H9 (cell line): ENCODE measurements around the gene ATRN. TPM values are rescaled to one million over a fixed set of nuclear protein-coding genes. Genes with fewer than 3 reads are reported as not detected.

Source experiments
- DNase-seq: peaks from one replicate; pipeline ENCODE4 v3.0.0-alpha.2; 2017
- H2AFZ ChIP-seq: one replicate; pipeline ENCODE4 v1.6.1; 2013; ENCODE audit warnings: mild to moderate bottlenecking, low read length, control low read depth, moderate library complexity
- H2AK5ac ChIP-seq: 2 replicates; pipeline ENCODE4 v1.6.1; 2013; ENCODE audit warnings: low read length, control low read depth, mixed read lengths; ENCODE audit not compliant: insufficient read length
- H2BK120ac ChIP-seq: one replicate; pipeline ENCODE4 v1.6.1; 2013; ENCODE audit warnings: low read depth, mild to moderate bottlenecking, low read length, control low read depth, inconsistent platforms; ENCODE audit not compliant: poor library complexity, severe bottlenecking
- H2BK12ac ChIP-seq: 2 replicates; pipeline ENCODE4 v1.6.1; 2013; ENCODE audit warnings: low read length, control low read depth, mixed read lengths, low read depth; ENCODE audit not compliant: insufficient read length
- H2BK15ac ChIP-seq: 2 replicates; pipeline ENCODE4 v1.6.1; 2013; ENCODE audit warnings: low read depth, low read length, control low read depth
- H2BK20ac ChIP-seq: one replicate; pipeline ENCODE4 v1.6.1; 2013; ENCODE audit warnings: low read depth, mild to moderate bottlenecking, low read length, control low read depth, inconsistent platforms; ENCODE audit not compliant: poor library complexity, severe bottlenecking
- H2BK5ac ChIP-seq: 2 replicates; pipeline ENCODE4 v1.6.1; 2013; ENCODE audit warnings: low read length, control low read depth, mixed read lengths; ENCODE audit not compliant: insufficient read length
- H3K14ac ChIP-seq: 2 replicates; pipeline ENCODE4 v1.6.1; 2013; ENCODE audit warnings: low read length, control low read depth; ENCODE audit not compliant: insufficient read depth
- H3K18ac ChIP-seq: 2 replicates; pipeline ENCODE4 v1.6.1; 2013; ENCODE audit warnings: low read depth, mild to moderate bottlenecking, mixed read lengths, low read length, control low read depth; ENCODE audit not compliant: insufficient read length
- H3K23ac ChIP-seq: 2 replicates; pipeline ENCODE4 v1.6.1; 2013; ENCODE audit warnings: low read length, control low read depth, mixed read lengths, low read depth; ENCODE audit not compliant: insufficient read length
- H3K23me2 ChIP-seq: 2 replicates; pipeline ENCODE4 v1.6.1; 2013; ENCODE audit warnings: low read depth, mild to moderate bottlenecking, mixed read lengths, low read length, control low read depth; ENCODE audit not compliant: insufficient read length, poor library complexity, severe bottlenecking
- H3K27ac ChIP-seq: 2 replicates; pipeline ENCODE4 v1.5.1; 2013; ENCODE audit warnings: low read length, control low read depth, mixed read lengths, low read depth; ENCODE audit not compliant: insufficient read length
- H3K27me3 ChIP-seq: 2 replicates; pipeline ENCODE4 v1.6.1; 2013; ENCODE audit warnings: low read length, control low read depth, inconsistent platforms; ENCODE audit not compliant: insufficient read depth
- H3K4ac ChIP-seq: 2 replicates; pipeline ENCODE4 v1.6.1; 2013; ENCODE audit warnings: low read depth, mild to moderate bottlenecking, control low read depth, inconsistent platforms, low read length, moderate library complexity
- H3K4me1 ChIP-seq: 2 replicates; pipeline ENCODE4 v1.6.1; 2013; ENCODE audit warnings: low read length, control low read depth, inconsistent platforms; ENCODE audit not compliant: insufficient read depth
- H3K4me2 ChIP-seq: 2 replicates; pipeline ENCODE4 v1.6.1; 2013; ENCODE audit warnings: low read length, control low read depth, mixed read lengths; ENCODE audit not compliant: insufficient read length, insufficient read depth
- H3K56ac ChIP-seq: 2 replicates; pipeline ENCODE4 v1.6.1; 2013; ENCODE audit warnings: low read depth, mild to moderate bottlenecking, mixed read lengths, low read length, control low read depth; ENCODE audit not compliant: insufficient read length
- H3K79me1 ChIP-seq: 2 replicates; pipeline ENCODE4 v1.6.1; 2013; ENCODE audit warnings: low read depth, mild to moderate bottlenecking, moderate library complexity, low read length, control low read depth, inconsistent platforms; ENCODE audit not compliant: insufficient read depth, poor library complexity, severe bottlenecking
- H3K79me2 ChIP-seq: 2 replicates; pipeline ENCODE4 v1.6.1; 2013; ENCODE audit warnings: low read length, control low read depth, inconsistent platforms; ENCODE audit not compliant: insufficient read depth
- H3K9ac ChIP-seq: 2 replicates; pipeline ENCODE4 v1.6.1; 2013; ENCODE audit warnings: low read length, control low read depth, mixed read lengths; ENCODE audit not compliant: insufficient read length; ENCODE audit errors: extremely low read depth
- H3K9me3 ChIP-seq: one replicate; pipeline ENCODE4 v1.6.1; 2013; ENCODE audit warnings: low read depth, low read length, inconsistent platforms; ENCODE audit not compliant: control insufficient read depth
- H3T11ph ChIP-seq: one replicate; pipeline ENCODE4 v1.6.1; 2013; ENCODE audit warnings: mild to moderate bottlenecking, low read length, control low read depth, inconsistent platforms
- H4K20me1 ChIP-seq: one replicate; pipeline ENCODE4 v1.6.1; 2013; ENCODE audit not compliant: control insufficient read depth, insufficient read length, insufficient read depth
- H4K5ac ChIP-seq: 2 replicates; pipeline ENCODE4 v1.6.1; 2013; ENCODE audit warnings: low read depth, mild to moderate bottlenecking, mixed read lengths, low read length, control low read depth; ENCODE audit not compliant: insufficient read length
- H4K8ac ChIP-seq: replicated peaks from 2 replicates; pipeline ENCODE4 v1.6.1; 2013; ENCODE audit warnings: low read length, control low read depth, mixed read lengths, low read depth; ENCODE audit not compliant: insufficient read length
- H4K91ac ChIP-seq: 2 replicates; pipeline ENCODE4 v1.6.1; 2013; ENCODE audit warnings: low read depth, mild to moderate bottlenecking, moderate library complexity, mixed read lengths, low read length, control low read depth; ENCODE audit not compliant: insufficient read length
- H3K27ac Mint-ChIP-seq, 3 experiments: 2 replicates in 2 of 3; 3 replicates in 1 of 3; pipeline ENCODE4 v1.8.0; 2020 to 2021; ENCODE audit warnings: mixed read lengths in 3 of 3, mild to moderate bottlenecking in 1 of 3, moderate library complexity in 1 of 3
- H3K27me3 Mint-ChIP-seq: 2 replicates; pipeline ENCODE4 v1.8.0; 2021; ENCODE audit warnings: low read depth, mild to moderate bottlenecking, moderate library complexity, mixed read lengths
- H3K36me3 Mint-ChIP-seq, 3 experiments: 2 replicates in 2 of 3; 3 replicates in 1 of 3; pipeline ENCODE4 v1.8.0; 2020 to 2021; ENCODE audit warnings: low read depth in 3 of 3, mixed read lengths in 3 of 3; ENCODE audit not compliant: insufficient read depth in 1 of 3
- H3K4me1 Mint-ChIP-seq, 2 experiments: 2 replicates each; pipeline ENCODE4 v1.8.0; 2020; ENCODE audit warnings: mixed read lengths in 2 of 2
- H3K4me3 Mint-ChIP-seq, 2 experiments: 2 replicates in 1 of 2; 3 replicates in 1 of 2; pipeline ENCODE4 v1.8.0; 2020 to 2021; ENCODE audit warnings: mild to moderate bottlenecking in 2 of 2, mixed read lengths in 2 of 2, moderate library complexity in 1 of 2
- H3K9me3 Mint-ChIP-seq, 2 experiments: 2 replicates in 1 of 2; 3 replicates in 1 of 2; pipeline ENCODE4 v1.8.0; 2020; ENCODE audit warnings: mild to moderate bottlenecking in 2 of 2, mixed read lengths in 2 of 2, moderate library complexity in 1 of 2
- WGBS: extraction: QIAGEN DNeasy Blood & Tissue Kit; methylation state at CpG from one replicate; pipeline ENCODE4 v1.1.7; 2013; ENCODE audit warnings: missing lambda C conversion rate, low lambda C conversion rate, mixed read lengths; ENCODE audit not compliant: insufficient read length; ENCODE audit errors: extremely low coverage; 5-methylcytosine and 5-hydroxymethylcytosine counted together
- total RNA-seq: library from RNA; stranded (reverse); gene quantifications from 2 replicates; pipeline ENCODE4 v1.2.1, GENCODE V29; 2021
- TF ChIP-seq, protein P1 (sequence below): fragments of 200-600 bp; sonication (generic); conservative IDR thresholded peaks from 3 replicates; pipeline ENCODE4 v1.8.0; 2021; ENCODE audit warnings: antibody characterized with exemption, mild to moderate bottlenecking

The ATRN gene
- total RNA-seq, 1 experiment from 2014 or later, result 23.1 TPM

DNA sequence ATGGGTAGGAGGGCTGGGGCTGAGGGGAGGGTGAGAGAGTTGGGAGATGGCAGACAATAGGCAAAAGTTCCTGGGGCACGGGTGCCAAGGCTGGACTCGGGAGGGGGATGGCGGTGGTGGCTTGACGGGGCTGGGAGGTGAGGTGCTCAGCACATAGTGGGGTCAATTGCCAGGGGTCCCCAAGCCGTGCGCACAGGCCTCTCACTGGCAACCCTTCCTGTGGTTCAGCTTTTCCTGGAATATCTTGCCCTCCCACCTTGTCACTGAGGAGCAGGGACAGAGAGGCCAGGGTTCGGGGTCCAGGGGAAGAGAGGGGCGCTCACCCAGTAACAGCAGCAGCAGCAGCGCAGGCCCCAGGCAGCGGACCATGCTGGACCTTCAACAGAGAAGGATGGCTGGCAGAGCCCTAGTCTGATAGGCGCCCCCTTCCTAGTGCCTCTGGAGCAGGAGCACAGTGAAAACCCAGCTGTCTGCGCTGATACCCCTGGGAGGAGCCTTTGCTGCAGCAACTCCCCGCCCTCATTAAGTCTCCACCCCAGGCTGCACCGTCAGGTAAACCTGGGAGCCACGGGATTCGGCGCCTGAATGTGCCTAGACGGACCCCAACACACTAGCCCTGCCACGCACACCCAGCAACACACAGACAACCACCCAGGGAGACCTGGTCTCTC is 192.3 kb downstream of the ATRN start, which contains the start of gene GFRA4:
TSS of gene GFRA4 (minus strand) at position 369 of the 671 bp plus-strand sequence. CDS start at position 369, 0 bp downstream.
- H3K4me3 Mint-ChIP-seq, result no peak within 1 kb of the TSS
- no peak within 1 kb of the TSS for H2BK20ac ChIP-seq
- peaks cover 5% of the 10 kb centered on the region; the same call in 1 of the 2 replicates for H3K27me3 ChIP-seq
- peaks cover 8% of the 10 kb centered on the region in 2 experiments; a peak in 3 of 5 replicates for H3K9me3 Mint-ChIP-seq
- H3K9ac ChIP-seq, result no peak within 1 kb of the TSS
- WGBS, result no CpG with 5 or more reads among the region's 19 CpGs
- no peak within 1 kb of the TSS for H3K14ac ChIP-seq
- no peak within 1 kb of the TSS for H2BK12ac ChIP-seq
- H2AK5ac ChIP-seq, result no peak within 1 kb of the TSS
- TF ChIP-seq, protein P1, sequence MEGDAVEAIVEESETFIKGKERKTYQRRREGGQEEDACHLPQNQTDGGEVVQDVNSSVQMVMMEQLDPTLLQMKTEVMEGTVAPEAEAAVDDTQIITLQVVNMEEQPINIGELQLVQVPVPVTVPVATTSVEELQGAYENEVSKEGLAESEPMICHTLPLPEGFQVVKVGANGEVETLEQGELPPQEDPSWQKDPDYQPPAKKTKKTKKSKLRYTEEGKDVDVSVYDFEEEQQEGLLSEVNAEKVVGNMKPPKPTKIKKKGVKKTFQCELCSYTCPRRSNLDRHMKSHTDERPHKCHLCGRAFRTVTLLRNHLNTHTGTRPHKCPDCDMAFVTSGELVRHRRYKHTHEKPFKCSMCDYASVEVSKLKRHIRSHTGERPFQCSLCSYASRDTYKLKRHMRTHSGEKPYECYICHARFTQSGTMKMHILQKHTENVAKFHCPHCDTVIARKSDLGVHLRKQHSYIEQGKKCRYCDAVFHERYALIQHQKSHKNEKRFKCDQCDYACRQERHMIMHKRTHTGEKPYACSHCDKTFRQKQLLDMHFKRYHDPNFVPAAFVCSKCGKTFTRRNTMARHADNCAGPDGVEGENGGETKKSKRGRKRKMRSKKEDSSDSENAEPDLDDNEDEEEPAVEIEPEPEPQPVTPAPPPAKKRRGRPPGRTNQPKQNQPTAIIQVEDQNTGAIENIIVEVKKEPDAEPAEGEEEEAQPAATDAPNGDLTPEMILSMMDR, result no peak
- no peak within 1 kb of the TSS for H3K4me2 ChIP-seq
- H3K56ac ChIP-seq, result no peak within 1 kb of the TSS
- H3K79me1 ChIP-seq, result no peaks in the 10 kb centered on the region
- H3K27me3 Mint-ChIP-seq, result peaks cover 56% of the 10 kb centered on the region
- peak within 1 kb of the TSS in 1 of 3 experiments; percentile 74; a peak in 1 of 7 replicates for H3K27ac Mint-ChIP-seq
- H3K4me1 Mint-ChIP-seq, result peaks cover 10 to 17% of the 10 kb centered on the region in 2 experiments
- H3K4ac ChIP-seq, result no peak within 1 kb of the TSS
- no peak within 1 kb of the TSS for H3K27ac ChIP-seq
- no peak within 1 kb of the TSS for H4K91ac ChIP-seq
- H3K18ac ChIP-seq, result no peak within 1 kb of the TSS
- H2BK120ac ChIP-seq, result no peak within 1 kb of the TSS
- H2BK5ac ChIP-seq, result no peak within 1 kb of the TSS
- H3K23me2 ChIP-seq, result no peaks in the 10 kb centered on the region
- peak; percentile 86 for DNase-seq
- H2AFZ ChIP-seq, result no peak within 1 kb of the TSS
- no peaks in the 10 kb centered on the region for H3K79me2 ChIP-seq
- no peak within 1 kb of the TSS for H3T11ph ChIP-seq
- no peaks in the 10 kb centered on the region for H4K20me1 ChIP-seq
- no peak within 1 kb of the TSS for H4K5ac ChIP-seq
- no peaks in the 10 kb centered on the region for H3K9me3 ChIP-seq
- H3K36me3 Mint-ChIP-seq, result peaks cover 0 to 1% (median 0%) of the 10 kb centered on the region in 3 experiments; a peak in 2 of 7 replicates
- H4K8ac ChIP-seq, result no peak within 1 kb of the TSS
- no peak within 1 kb of the TSS for H2BK15ac ChIP-seq
- H3K4me1 ChIP-seq, result no peaks in the 10 kb centered on the region; the same call in 1 of the 2 replicates
- H3K23ac ChIP-seq, result no peak within 1 kb of the TSS
